Neural cell (in vitro differentiated cells): ENCODE data around the gene KIF5A. TPM values are rescaled to one million over a fixed set of nuclear protein-coding genes. Genes with fewer than 3 reads are reported as not detected.
"Not testable (repeated sequence)": the region's sequence is repeated elsewhere in the genome, so short reads cannot be mapped to it uniquely, and the experiment has no call there.

Experiments used
- H2AFZ ChIP-seq: fragments of 200-600, 300-800 bp; sonication (generic), shearing (Covaris generic); 2 replicates; pipeline ENCODE4 v1.6.0; 2014; ENCODE audit warnings: low read depth, mild to moderate bottlenecking, antibody characterized with exemption, low read length, moderate library complexity
- H3F3A ChIP-seq: fragments of 200-600 bp; shearing (Covaris generic); 2 replicates; pipeline ENCODE4 v1.6.1; 2016; ENCODE audit warnings: mild to moderate bottlenecking, moderate library complexity, mixed read lengths, antibody characterized with exemption, low read length; ENCODE audit not compliant: insufficient read depth, poor library complexity, severe bottlenecking
- H3K27ac ChIP-seq: fragments of 200-600, 300-800 bp; sonication (generic), shearing (Covaris generic); 2 replicates; pipeline ENCODE4 v1.5.1; 2014; ENCODE audit warnings: mild to moderate bottlenecking, low read length, moderate library complexity
- H3K27me3 ChIP-seq: fragments of 300-800, 200-600 bp; sonication (generic), shearing (Covaris generic); 2 replicates; pipeline ENCODE4 v1.6.0; 2014; ENCODE audit warnings: mild to moderate bottlenecking, low read depth, low read length, moderate library complexity; ENCODE audit not compliant: insufficient read depth
- H3K36me3 ChIP-seq: fragments of 300-800, 200-600 bp; sonication (generic), shearing (Covaris generic); 2 replicates; pipeline ENCODE4 v1.5.1; 2014; ENCODE audit warnings: mild to moderate bottlenecking, antibody characterized with exemption, low read length, moderate library complexity; ENCODE audit not compliant: insufficient read depth
- H3K4me2 ChIP-seq: fragments of 300-800, 200-600 bp; sonication (generic), shearing (Covaris generic); 2 replicates; pipeline ENCODE4 v1.6.0; 2014; ENCODE audit warnings: mild to moderate bottlenecking, low read length
- H3K4me3 ChIP-seq: fragments of 300-800, 200-600 bp; sonication (generic), shearing (Covaris generic); 2 replicates; pipeline ENCODE4 v1.5.1; 2014; ENCODE audit warnings: mild to moderate bottlenecking, low read length, moderate library complexity
- H3K79me2 ChIP-seq: fragments of 200-600 bp; shearing (Covaris generic); replicated peaks from 2 replicates; pipeline ENCODE4 v1.6.0; 2014; ENCODE audit warnings: mild to moderate bottlenecking, low read length, moderate library complexity; ENCODE audit not compliant: insufficient read depth
- H3K9ac ChIP-seq: fragments of 300-800, 200-600 bp; sonication (generic), shearing (Covaris generic); 2 replicates; pipeline ENCODE4 v1.6.1; 2016; ENCODE audit warnings: mild to moderate bottlenecking, low read length, mixed read lengths
- H3K9me2 ChIP-seq: fragments of 200-600 bp; shearing (Covaris generic); 2 replicates; pipeline ENCODE4 v1.6.1; 2016; ENCODE audit warnings: mild to moderate bottlenecking, low read length, mixed read lengths; ENCODE audit not compliant: insufficient read depth
- H3K9me3 ChIP-seq: fragments of 200-600, 300-800 bp; sonication (generic), shearing (Covaris generic); 2 replicates; pipeline ENCODE4 v1.6.1; 2016; ENCODE audit warnings: mild to moderate bottlenecking, mixed run types, low read length, moderate library complexity, mixed read lengths
- H4K20me1 ChIP-seq: fragments of 200-600 bp; shearing (Covaris generic); 2 replicates; pipeline ENCODE4 v1.6.1; 2016; ENCODE audit warnings: mild to moderate bottlenecking, mixed run types; ENCODE audit not compliant: insufficient read depth
- EP300 ChIP-seq: fragments of 450-650 bp; conservative IDR thresholded peaks from 2 replicates; pipeline ENCODE4 v1.6.1; 2014; ENCODE audit warnings: antibody characterized with exemption, mild to moderate bottlenecking, moderate library complexity; ENCODE audit not compliant: poor library complexity, severe bottlenecking
- EZH2 ChIP-seq: fragments of 200-600, 300-800 bp; shearing (Covaris generic), sonication (generic); IDR thresholded peaks from 2 replicates; pipeline ENCODE4 v1.6.1; 2014; ENCODE audit warnings: antibody characterized with exemption, low read length, borderline replicate concordance, mild to moderate bottlenecking; ENCODE audit not compliant: insufficient read depth, poor library complexity, severe bottlenecking
- MXI1 ChIP-seq: fragments of 450-650 bp; conservative IDR thresholded peaks from 2 replicates; pipeline ENCODE4 v1.6.1; 2014; ENCODE audit warnings: antibody characterized with exemption, mild to moderate bottlenecking; ENCODE audit not compliant: poor library complexity, severe bottlenecking
- POLR2AphosphoS5 ChIP-seq: IDR thresholded peaks from 2 replicates; pipeline ENCODE4 v1.6.1; 2012
- RAD21 ChIP-seq: fragments of 450-650 bp; conservative IDR thresholded peaks from 2 replicates; pipeline ENCODE4 v1.6.1; 2014; ENCODE audit warnings: antibody characterized with exemption, mild to moderate bottlenecking, moderate library complexity
- SMC3 ChIP-seq: fragments of 450-650 bp; conservative IDR thresholded peaks from 2 replicates; pipeline ENCODE4 v1.6.1; 2014; ENCODE audit warnings: antibody characterized with exemption, mild to moderate bottlenecking, moderate library complexity; ENCODE audit not compliant: poor library complexity
- TAF1 ChIP-seq: IDR thresholded peaks from 2 replicates; pipeline ENCODE4 v1.6.1; 2012; ENCODE audit warnings: low read depth
- polyA plus RNA-seq: library from polyadenylated mRNA; depleted of rRNA; stranded (reverse); fragments of >200 nt; gene quantifications from 2 replicates; pipeline ENCODE4 v1.2.3, GENCODE V29; 2014
- TF ChIP-seq, protein P1 (sequence below): fragments of 450-650 bp; IDR thresholded peaks from 2 replicates; pipeline ENCODE4 v1.5.1; 2014; ENCODE audit warnings: antibody characterized with exemption, mild to moderate bottlenecking, moderate library complexity; ENCODE audit not compliant: poor library complexity, severe bottlenecking
- TF ChIP-seq, protein P2 (sequence below): IDR thresholded peaks from 2 replicates; pipeline ENCODE4 v1.6.1; 2012; ENCODE audit warnings: borderline replicate concordance

KIF5A gene
- polyA plus RNA-seq, 1 donor from 2014 or later = 58.8 TPM

DNA sequence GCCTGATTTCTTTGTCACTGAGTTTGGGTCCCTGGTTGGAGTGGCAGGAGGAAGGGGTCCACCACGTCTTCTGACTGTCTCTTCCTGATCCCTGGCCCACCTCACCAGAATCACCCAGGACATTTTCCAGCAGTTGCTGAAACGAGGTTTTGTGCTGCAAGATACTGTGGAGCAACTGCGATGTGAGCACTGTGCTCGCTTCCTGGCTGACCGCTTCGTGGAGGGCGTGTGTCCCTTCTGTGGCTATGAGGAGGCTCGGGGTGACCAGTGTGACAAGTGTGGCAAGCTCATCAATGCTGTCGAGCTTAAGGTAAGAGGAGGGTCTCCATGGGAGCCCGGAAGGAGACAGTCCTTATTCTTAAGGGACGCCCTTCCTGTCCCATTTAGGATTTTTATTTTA, 49.6 kb upstream of the KIF5A start:
- Histone ChIP-seq H3F3A (no peaks in the 10 kb centered on the region), H3K36me3 (peaks cover 15% of the 10 kb centered on the region), H3K9ac (no peak overlapping the region), H3K4me2 (no peak overlapping the region), H3K27me3 (no peaks in the 10 kb centered on the region), H3K9me2 (no peaks in the 10 kb centered on the region), H3K79me2 (no peaks in the 10 kb centered on the region), H3K4me3 (no peak overlapping the region), H3K9me3 (no peaks in the 10 kb centered on the region), H3K27ac (no peak overlapping the region), H4K20me1 (no peaks in the 10 kb centered on the region), H2AFZ (no peak overlapping the region)
- TF ChIP-seq EZH2 (no peak), RAD21 (no peak), EP300 (no peak), SMC3 (no peak), TAF1 (no peak), MXI1 (no peak), POLR2AphosphoS5 (no peak)
- TF ChIP-seq, protein P1, sequence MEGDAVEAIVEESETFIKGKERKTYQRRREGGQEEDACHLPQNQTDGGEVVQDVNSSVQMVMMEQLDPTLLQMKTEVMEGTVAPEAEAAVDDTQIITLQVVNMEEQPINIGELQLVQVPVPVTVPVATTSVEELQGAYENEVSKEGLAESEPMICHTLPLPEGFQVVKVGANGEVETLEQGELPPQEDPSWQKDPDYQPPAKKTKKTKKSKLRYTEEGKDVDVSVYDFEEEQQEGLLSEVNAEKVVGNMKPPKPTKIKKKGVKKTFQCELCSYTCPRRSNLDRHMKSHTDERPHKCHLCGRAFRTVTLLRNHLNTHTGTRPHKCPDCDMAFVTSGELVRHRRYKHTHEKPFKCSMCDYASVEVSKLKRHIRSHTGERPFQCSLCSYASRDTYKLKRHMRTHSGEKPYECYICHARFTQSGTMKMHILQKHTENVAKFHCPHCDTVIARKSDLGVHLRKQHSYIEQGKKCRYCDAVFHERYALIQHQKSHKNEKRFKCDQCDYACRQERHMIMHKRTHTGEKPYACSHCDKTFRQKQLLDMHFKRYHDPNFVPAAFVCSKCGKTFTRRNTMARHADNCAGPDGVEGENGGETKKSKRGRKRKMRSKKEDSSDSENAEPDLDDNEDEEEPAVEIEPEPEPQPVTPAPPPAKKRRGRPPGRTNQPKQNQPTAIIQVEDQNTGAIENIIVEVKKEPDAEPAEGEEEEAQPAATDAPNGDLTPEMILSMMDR = no peak
- TF ChIP-seq, protein P2, sequence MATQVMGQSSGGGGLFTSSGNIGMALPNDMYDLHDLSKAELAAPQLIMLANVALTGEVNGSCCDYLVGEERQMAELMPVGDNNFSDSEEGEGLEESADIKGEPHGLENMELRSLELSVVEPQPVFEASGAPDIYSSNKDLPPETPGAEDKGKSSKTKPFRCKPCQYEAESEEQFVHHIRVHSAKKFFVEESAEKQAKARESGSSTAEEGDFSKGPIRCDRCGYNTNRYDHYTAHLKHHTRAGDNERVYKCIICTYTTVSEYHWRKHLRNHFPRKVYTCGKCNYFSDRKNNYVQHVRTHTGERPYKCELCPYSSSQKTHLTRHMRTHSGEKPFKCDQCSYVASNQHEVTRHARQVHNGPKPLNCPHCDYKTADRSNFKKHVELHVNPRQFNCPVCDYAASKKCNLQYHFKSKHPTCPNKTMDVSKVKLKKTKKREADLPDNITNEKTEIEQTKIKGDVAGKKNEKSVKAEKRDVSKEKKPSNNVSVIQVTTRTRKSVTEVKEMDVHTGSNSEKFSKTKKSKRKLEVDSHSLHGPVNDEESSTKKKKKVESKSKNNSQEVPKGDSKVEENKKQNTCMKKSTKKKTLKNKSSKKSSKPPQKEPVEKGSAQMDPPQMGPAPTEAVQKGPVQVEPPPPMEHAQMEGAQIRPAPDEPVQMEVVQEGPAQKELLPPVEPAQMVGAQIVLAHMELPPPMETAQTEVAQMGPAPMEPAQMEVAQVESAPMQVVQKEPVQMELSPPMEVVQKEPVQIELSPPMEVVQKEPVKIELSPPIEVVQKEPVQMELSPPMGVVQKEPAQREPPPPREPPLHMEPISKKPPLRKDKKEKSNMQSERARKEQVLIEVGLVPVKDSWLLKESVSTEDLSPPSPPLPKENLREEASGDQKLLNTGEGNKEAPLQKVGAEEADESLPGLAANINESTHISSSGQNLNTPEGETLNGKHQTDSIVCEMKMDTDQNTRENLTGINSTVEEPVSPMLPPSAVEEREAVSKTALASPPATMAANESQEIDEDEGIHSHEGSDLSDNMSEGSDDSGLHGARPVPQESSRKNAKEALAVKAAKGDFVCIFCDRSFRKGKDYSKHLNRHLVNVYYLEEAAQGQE = no peak

DNA sequence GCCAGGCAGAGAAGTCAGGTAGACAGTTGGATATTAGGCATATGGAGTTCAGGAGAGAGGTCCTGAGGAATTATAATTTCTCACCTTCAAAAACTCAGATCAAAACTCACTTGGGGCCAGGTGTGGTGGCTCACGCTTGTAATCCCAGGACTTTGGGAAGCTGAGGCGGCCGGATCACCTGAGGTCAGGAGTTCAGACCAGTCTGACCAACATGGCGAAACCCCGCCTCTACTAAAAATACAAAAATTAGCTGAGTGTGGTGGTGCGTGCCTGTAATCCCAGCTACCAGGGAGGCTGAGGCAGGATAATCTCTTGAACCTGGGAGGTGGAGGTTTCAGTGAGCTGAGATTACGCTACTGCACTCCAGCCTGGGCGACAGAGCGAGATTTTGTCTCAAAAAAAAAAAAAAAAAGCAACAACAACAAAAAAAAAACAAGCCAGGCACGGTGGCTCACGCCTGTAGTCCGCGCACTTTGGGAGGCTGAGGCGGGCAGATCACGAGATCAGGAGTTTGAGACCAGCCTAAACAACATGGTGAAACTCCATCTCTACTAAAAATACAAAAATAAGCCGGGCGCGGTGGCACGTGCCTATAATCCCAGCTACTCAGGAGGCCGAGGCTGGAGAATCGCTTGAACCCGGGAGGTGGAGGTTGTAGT, 47.4 kb upstream of the KIF5A start:
- H3K4me3 ChIP-seq, H3K9ac ChIP-seq, H3K4me2 ChIP-seq, H2AFZ ChIP-seq, H4K20me1 ChIP-seq, H3K79me2 ChIP-seq, H3K27me3 ChIP-seq, H3K27ac ChIP-seq, H3F3A ChIP-seq, H3K9me2 ChIP-seq, H3K9me3 ChIP-seq: not testable (repeated sequence)
- H3K36me3 ChIP-seq = peaks cover 15% of the 10 kb centered on the region

DNA sequence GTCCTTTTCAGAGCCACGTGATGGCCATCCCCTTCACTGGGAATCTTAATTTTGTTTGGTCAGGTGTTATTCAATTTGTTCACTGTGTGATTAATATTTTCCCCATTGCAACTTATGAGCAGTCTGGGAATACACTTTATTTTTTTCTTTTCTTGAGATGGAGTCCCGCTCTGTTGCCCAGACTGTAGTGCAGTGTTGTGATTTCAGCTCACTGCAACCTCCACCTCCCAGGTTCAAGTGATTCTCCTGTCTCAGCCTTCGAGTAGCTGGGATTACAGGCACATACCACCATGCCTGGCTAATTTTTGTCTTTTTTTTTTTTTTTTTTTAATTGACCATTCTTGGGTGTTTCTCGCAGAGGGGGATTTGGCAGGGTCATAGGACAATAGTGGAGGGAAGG, 43.3 kb upstream of the KIF5A start:
- H3K9ac ChIP-seq, H3K27me3 ChIP-seq, H3K9me2 ChIP-seq, H3K4me3 ChIP-seq, H3K79me2 ChIP-seq, H3K9me3 ChIP-seq, H4K20me1 ChIP-seq, H3K4me2 ChIP-seq, H3K36me3 ChIP-seq, H3F3A ChIP-seq, H3K27ac ChIP-seq, H2AFZ ChIP-seq: not testable (repeated sequence)

DNA sequence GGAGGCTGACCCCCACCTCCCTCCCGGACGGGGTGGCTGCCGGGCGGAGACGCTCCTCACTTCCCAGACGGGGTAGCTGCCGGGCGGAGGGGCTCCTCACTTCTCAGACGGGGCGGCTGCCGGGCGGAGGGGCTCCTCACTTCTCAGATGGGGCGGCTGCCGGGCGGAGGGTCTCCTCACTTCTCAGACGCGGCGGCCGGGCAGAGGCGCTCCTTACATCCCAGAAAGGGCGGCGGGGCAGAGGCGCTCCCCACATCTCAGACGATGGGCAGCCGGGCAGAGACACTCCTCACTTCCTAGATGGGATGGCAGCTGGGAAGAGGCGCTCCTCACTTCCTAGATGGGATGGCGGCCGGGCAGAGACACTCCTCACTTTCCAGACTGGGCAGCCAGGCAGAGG, 42.0 kb upstream of the KIF5A start:
- H3K27me3 ChIP-seq, H3K9me3 ChIP-seq, H2AFZ ChIP-seq, H4K20me1 ChIP-seq, H3K9ac ChIP-seq, H3K4me2 ChIP-seq, H3K27ac ChIP-seq, H3K79me2 ChIP-seq, H3F3A ChIP-seq, H3K4me3 ChIP-seq, H3K9me2 ChIP-seq: not testable (repeated sequence)
- H3K36me3 ChIP-seq = peaks cover 13% of the 10 kb centered on the region
